HG03025 (cell line): Measurements from ENCODE around the gene DELE1.
"Not testable (repeated sequence)": the region's sequence is repeated elsewhere in the genome, so short reads cannot be mapped to it uniquely, and the experiment has no call there.

Experiments used
- ATAC-seq: cut with Tn5 transposase; IDR thresholded peaks from one replicate; pipeline ENCODE4 v1.9.1; 2021; ENCODE audit warnings: mild to moderate bottlenecking, moderate library complexity; ENCODE audit not compliant: unreplicated experiment, low FRiP score

DELE1 gene

GRCh38 chr5:141919218-141920119 lies 4.2 kb upstream of the DELE1 start:
- no peak for ATAC-seq

DNA sequence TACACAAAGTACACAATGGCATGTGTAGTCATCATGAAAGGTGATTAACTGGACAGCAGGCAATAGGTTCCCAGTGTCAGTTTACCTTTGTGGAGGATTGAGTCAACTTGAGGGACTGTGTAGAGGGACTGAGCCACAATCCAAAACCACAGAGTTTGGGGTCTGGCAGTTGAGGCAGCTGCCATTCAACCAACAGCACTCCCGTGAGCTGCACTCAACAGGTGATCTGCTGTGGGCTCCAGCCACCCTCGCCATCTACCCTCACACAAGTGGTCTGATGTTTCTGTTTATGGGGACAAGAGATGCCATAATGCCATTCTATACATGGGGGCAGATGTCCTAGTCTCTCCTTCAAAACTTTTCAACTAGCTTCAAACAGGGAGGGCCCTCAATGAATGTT lies 2.9 kb upstream of the DELE1 start:
- no peak for ATAC-seq

GRCh38 chr5:141922827-141923447 lies 734 bp upstream of the DELE1 start:
- not testable (repeated sequence) for ATAC-seq

DNA sequence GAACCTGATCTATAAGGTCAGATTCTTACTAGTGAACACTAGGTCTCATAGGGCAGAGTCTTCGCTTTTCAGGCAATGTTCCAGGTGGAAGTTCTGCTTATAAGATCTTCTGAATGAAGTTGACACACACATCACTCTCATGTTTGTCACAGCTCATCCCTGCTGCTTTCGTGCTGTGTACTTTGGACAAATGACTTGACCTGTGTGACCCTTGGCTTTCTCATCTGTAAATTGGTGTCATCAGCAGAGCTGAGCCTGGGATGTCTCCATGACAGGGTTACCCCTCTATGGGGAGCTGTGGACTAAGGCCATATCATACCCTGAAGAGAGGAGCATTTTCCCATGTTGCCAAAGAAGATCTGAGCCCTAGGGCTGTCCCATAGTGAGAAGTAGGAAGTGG lies 2.8 kb downstream of the DELE1 start:
- ATAC-seq: no peak

- ATAC-seq: no peak
These were observed 4.4 kb downstream of the DELE1 start for GRCh38 chr5:141928051-141928450.

DNA sequence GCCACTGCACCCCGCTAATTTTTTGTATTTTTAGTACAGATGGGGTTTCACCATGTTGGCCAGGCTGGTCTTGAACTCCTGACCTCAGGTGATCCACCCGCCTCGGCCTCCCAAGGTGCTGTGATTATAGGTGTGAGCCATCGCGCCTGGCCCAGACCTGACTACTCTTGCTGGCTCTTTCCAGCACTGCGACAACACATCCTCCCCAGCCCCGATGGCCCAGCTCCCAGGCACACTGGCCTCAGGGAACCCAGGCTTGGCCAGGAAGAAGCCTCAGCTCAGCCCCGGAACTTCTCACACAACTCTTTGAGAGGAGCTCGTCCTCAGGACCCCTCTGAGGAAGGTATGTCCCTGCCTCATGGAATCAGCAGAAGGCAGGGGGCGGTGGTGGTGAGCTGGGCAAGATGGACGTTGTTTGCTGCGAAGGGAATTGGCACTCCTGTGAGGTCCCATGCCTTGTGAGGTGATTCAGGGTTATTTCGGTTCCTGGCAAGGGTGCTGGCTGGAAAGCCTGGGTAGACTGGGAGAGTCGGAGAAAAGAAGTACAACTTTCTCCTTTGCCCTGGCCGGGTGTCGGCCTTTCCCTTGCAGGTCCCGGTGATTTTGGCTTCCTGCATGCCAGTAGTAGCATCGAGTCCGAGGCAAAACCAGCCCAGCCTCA lies 5.9 kb downstream of the DELE1 start:
- no peak for ATAC-seq

- ATAC-seq: no peak
These were observed 8.0 kb downstream of the DELE1 start for GRCh38 chr5:141931694-141932093.

GRCh38 chr5:141933151-141933550 lies 9.5 kb downstream of the DELE1 start:
- ATAC-seq: no peak

DNA sequence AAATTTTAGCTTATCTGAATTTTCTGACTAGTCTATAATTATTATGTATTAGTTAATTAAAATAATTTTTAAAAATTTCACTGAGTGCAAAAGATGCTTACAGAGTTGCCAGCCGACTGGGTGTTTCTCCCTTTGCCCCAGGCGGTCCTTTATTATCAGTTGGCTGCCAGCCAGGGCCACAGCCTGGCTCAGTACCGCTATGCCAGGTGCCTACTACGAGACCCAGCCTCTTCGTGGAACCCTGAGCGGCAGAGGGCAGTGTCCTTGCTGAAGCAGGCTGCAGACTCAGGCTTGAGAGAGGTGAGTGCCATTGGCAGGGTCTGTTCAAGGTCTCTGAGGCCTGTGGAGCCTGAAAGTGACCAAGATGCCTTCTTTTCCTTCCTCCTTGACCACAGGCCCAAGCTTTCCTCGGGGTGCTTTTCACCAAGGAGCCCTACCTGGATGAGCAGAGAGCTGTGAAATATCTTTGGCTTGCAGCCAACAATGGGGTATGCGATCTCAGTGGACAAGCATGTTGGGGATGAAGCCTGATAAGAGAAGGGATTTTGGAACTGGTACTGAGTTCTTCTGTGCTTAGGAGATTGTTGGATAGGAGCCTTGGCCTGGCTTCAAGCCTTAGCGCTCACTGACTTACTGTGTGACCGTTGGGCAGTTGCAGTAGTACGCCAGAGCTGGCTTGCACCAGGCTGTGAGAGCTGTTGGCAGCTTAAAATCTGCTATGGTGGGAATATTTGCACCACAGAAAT lies 10.6 kb downstream of the DELE1 start:
- no peak for ATAC-seq

GRCh38 chr5:141935538-141935937 lies 11.9 kb downstream of the DELE1 start:
- no peak for ATAC-seq

DNA sequence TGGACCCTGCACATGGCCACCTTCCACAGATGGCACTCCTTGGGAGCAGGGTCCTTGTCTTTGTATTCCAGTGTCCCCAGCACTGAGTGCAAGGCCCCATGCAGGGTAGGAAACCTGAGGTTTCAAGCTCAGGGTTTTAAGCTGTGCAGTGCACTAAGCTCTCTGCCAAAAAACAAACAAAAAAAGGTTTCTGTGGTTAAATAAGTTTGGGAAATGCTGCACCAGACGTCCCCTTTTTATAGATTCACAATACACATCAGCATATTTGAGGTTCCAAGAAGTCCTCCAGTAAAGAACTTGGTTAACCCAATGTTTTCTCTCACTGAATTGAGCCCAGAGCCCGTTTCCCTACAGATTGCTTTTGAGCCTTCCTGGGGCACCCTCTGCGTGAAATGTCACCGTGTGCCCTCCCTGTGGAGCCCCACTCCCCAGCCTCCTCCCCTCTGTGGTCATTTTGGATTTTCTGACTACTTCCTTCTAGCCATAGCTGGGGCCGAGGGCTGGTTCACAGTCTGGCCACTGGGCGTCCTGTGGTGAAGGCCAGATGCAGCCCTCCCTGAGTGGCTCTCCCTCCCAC lies 17.1 kb downstream of the DELE1 start:
- no peak for ATAC-seq

- ATAC-seq: no peak
These were observed 17.6 kb downstream of the DELE1 start for GRCh38 chr5:141941307-141941706.

- ATAC-seq: no peak
These were observed 18.1 kb downstream of the DELE1 start for GRCh38 chr5:141941779-141942178.

- ATAC-seq: no peak
These were observed 18.6 kb downstream of the DELE1 start for GRCh38 chr5:141942185-141942857.

DNA sequence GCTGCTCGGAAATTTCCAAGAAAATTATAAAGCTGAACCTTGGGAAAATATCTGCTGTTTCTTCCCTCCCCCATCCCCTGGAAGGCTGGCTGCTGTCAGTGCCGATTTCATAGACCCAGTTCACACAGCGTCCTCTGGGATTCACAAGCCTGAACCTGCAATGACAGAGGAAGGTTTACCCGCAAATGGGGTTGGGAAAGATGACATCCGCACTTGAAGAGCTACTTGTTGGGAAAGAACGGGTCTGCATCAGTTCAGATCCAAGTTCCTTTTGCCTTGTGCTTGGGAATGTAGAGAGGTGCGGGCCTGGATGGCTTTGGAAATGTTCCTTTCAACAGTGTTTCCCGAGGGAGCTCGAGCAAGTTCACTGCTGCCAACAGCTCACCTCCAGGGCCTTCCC lies 20.4 kb downstream of the DELE1 start:
- ATAC-seq: no peak

DNA sequence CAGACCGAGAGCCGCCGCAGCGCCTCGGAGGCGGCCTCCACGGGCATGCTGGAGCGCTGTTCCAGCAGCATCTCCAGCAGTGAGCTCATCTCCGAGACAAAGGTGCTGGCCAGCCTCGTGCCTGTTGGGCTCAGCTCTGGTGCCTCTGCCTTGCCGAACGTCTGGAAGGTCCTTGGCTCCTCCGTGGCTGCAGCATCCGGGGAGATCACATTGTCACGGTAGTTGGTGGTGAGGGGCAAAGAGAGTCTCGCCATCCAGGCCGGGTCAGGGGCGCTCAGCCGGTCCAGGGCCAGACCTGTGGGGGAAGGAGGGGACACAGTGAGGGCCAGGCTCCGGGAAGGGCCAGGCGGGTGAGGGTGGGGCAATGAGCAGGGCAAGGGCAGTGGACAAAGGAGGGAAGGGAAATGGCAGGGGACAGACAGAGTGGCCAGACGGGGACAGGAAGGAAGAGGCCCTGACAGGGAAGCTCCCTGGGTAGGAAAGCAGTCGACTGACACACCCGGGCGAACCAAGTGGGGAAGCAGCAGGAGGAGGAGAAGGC lies 21.9 kb downstream of the DELE1 start:
- ATAC-seq: no peak

- no peak for ATAC-seq
These were observed 23.6 kb downstream of the DELE1 start for GRCh38 chr5:141947316-141947715.

- no peak for ATAC-seq
These were observed 25.1 kb downstream of the DELE1 start for GRCh38 chr5:141948812-141949211.

GRCh38 chr5:141949511-141949910 lies 25.8 kb downstream of the DELE1 start:
- no peak for ATAC-seq
